Coronary artery (tissue), 2 donors: ENCODE results near the gene EFCC1.

ENCODE experiments used
- DNase-seq: peaks from one replicate; pipeline ENCODE4 v3.0.0-alpha.2; 2017; ENCODE audit warnings: low spot score
- H3K27ac ChIP-seq, 2 donors: fragments of 200-600 bp; sonication (generic); one replicate each; pipeline ENCODE4 v1.5.1; 2016 to 2019
- H3K4me3 ChIP-seq: fragments of 200-600 bp; sonication (generic); 2 replicates; pipeline ENCODE4 v1.5.1; 2016; ENCODE audit warnings: mild to moderate bottlenecking, moderate library complexity
- TF ChIP-seq, protein P1 (sequence below): fragments of 200-600 bp; sonication (generic); IDR thresholded peaks from one replicate; pipeline ENCODE4 v1.5.1; 2019; ENCODE audit warnings: antibody characterized with exemption

The EFCC1 gene

DNA sequence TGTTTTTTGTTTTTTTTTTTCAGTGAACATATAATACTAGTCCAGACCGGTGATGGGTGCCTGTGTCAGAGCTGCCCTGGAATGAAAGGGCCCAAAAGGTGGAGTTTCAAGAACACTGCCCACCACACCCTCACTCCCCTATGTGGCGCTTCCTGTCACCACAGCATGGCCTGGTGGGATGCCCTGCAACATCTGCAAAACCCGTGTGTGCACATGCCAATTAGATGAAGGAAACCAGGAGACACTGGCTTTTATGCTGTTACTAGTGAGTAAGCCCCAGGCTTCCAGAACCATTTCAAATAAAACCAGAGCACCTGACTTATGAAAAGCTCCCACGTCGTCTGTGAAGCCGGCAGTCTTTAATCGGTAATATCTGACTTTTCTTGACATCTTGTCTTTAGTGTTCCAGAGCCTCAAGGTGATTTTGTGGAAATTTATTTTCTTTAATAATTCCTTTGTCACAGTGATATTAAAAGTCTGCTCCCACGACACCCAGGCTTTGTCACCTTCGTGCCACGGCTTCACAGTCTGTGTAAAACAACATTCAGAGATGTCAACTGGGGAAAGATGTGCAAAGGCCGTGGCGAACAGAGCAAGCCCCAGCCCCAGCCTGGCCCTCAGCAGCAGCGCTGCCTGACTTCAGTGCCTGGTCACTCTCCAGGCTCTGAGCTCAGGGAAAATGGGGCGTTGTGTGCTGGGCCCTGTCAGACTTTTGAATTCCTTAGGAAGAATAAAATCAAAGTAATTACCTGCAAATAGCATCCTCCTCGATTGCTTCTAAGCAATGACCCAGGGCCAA is 13.6 kb upstream of the EFCC1 start:
- TF ChIP-seq, protein P1, sequence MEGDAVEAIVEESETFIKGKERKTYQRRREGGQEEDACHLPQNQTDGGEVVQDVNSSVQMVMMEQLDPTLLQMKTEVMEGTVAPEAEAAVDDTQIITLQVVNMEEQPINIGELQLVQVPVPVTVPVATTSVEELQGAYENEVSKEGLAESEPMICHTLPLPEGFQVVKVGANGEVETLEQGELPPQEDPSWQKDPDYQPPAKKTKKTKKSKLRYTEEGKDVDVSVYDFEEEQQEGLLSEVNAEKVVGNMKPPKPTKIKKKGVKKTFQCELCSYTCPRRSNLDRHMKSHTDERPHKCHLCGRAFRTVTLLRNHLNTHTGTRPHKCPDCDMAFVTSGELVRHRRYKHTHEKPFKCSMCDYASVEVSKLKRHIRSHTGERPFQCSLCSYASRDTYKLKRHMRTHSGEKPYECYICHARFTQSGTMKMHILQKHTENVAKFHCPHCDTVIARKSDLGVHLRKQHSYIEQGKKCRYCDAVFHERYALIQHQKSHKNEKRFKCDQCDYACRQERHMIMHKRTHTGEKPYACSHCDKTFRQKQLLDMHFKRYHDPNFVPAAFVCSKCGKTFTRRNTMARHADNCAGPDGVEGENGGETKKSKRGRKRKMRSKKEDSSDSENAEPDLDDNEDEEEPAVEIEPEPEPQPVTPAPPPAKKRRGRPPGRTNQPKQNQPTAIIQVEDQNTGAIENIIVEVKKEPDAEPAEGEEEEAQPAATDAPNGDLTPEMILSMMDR, result no peak
- Histone ChIP-seq H3K27ac (no peak overlapping the region), H3K4me3 (no peak overlapping the region)
- DNase-seq, result no peak

DNA sequence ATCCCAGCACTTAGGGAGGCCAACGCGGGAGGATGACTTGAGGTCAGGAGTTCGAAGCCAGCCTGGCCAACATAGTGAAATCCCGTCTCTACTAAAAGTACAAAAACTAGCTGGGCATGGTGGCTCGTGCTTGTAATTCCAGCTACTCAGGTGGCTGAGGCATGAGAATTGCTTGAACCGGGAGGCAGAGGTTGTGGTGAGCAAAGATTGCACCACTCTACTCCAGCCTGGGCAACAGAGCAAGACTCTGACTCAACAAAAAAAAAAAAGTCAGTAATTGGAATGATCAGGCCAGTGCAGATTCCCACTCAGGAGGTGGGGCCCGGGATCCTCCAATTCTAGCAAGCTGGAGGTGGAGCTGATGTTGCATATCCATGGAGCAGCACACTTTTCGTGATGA is 12.8 kb upstream of the EFCC1 start:
- TF ChIP-seq, protein P1, result no peak
- Histone ChIP-seq H3K27ac (no peak overlapping the region), H3K4me3 (no peak overlapping the region)
- DNase-seq, result no peak

DNA sequence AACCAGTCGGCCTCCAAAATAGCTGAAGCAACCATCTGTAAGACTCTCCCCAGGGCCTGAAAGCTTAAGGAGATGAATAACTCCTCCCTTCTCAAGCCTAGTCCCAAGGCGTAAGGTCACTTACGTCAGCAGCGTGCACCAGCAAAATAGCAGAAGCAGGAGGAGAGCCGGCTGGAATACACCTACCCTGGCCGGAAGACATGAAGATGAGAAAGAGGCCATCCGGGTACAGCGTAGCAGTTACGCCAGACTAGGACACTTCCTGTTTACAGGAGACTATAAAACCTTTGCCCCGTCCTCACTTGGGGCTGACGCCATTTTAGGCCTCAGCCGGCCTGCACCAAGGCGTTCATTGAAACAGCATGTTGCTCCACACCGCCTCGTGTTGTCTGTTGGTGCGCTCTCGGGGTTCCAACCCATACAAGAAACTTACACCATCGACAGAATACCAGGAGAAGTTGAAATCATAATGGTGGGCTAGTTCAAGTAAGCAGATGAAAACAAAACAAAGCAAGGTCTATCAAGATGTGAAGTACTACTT is 9.7 kb upstream of the EFCC1 start:
- Histone ChIP-seq H3K27ac (no peak overlapping the region), H3K4me3 (no peak overlapping the region)
- TF ChIP-seq, protein P1, result no peak
- no peak for DNase-seq

DNA sequence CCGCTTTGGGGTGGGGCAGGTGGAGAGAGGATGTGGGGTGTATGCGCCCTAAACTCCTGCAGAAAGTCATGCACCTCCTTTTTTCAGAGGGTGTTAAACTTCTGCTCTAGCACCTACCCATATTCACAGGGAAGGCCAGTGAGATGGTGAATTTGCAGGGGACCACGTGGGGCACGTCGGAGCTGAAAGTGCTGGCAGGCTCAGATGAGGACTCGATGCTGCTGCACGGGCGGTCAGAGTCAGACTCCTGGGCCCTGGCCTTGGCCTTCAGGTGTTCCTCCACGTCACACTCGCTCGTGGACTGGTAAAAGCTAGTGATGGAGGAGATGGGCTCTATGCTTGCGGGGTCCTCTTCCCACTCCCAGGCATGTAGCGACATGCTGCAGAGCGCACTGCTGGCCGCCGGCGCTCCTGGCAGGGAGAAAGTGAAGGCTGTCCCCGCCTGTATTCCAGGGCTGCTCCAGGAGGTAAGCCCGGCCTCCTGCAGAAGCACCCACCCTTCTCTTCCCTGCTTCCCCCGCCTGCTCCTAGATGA is 8.1 kb upstream of the EFCC1 start:
- TF ChIP-seq, protein P1, result no peak
- Histone ChIP-seq H3K4me3 (peak overlapping the region; percentile 71), H3K27ac (no peak overlapping the region)
- no peak for DNase-seq

DNA sequence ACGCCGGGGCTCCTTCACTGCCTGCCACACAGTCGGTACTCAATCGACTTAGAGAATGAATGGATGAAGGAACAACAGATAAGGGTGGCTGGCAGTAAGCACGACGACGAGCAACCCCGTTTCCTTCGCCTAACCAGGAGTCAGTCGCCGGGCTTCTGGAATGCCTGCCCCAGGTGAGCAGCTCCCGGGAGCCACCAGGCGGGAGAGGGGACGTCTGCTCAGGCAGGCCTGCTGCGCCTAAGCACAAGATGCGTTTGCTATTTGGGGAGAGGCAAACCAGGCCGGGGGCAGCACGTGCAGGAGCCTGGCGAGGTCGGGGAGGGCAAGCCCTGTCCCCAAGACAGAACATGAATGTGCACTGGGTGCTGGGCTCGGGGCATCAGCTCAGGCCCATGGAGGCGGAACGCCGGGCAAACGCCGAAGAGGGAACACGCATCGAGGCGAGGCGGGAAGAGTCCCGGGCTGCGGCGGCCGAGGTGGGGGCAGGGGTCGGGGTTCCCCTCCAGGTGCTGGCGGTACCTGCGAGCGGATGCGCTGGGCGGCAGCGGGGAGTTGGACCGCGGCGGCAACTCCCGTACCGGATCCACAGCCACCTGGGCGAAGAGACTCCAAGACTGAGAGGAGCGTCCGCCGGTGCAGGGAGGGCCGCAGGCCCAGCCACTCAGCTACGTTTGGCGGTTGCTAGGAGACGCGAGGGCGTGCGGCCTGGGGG is 7.5 kb upstream of the EFCC1 start, which contains the start of gene CFAP92:
Gene CFAP92, minus strand, starts transcription at position 616 of the 712 bp plus-strand sequence. CDS start 772 bp downstream, outside the sequence.
- Histone ChIP-seq H3K27ac (no peak within 1 kb of the TSS), H3K4me3 (peak within 1 kb of the TSS; percentile 71)
- TF ChIP-seq, protein P1, result no peak
- peak; percentile 87 for DNase-seq

DNA sequence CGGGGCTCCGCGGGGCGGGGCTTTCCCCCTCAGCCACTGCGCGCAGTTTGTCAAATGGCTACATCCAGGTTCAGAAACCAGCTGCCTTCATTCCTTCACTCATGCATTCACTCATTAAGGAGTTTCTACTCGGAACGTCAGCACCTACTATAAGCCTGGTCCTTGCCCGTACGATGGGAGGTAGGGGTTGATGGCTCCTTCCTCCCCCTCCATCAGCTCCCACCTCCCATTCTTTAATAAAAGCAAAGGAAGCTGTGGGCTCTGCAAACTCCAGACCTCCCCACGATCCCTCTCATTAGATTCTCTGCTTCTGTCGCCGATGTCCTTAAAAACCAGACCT is 7.0 kb upstream of the EFCC1 start:
- TF ChIP-seq, protein P1, result no peak
- DNase-seq, result no peak
- Histone ChIP-seq H3K4me3 (peak overlapping the region; percentile 71), H3K27ac (no peak overlapping the region)
